Kidney (tissue), 14 donors: ENCODE data around the gene TOMM20. TPM values are rescaled to one million over a fixed set of nuclear protein-coding genes. Genes with fewer than 3 reads are reported as not detected.

ENCODE experiments used
- DNase-seq, 5 donors: peaks; one replicate each; pipeline ENCODE4 v3.0.0-alpha.2; 2013 to 2020
- FAIRE-seq: peaks from 2 replicates; lab custom pipeline; 2012; peaks lifted over from hg19 to GRCh38; lab: Jason Lieb, UNC
- H3K27ac ChIP-seq, 2 donors: one replicate each; pipeline ENCODE4 v1.7.0; 2013; ENCODE audit warnings: low read depth in 2 of 2, low read length in 2 of 2, inconsistent platforms in 1 of 2
- H3K27me3 ChIP-seq: one replicate; pipeline ENCODE4 v1.7.1; 2013; ENCODE audit warnings: low read length, inconsistent platforms; ENCODE audit not compliant: control insufficient read depth, insufficient read depth
- H3K36me3 ChIP-seq, 3 donors: one replicate each; pipeline versions ENCODE4 v1.7.0 to v1.7.1; 2013; ENCODE audit warnings: low read length in 3 of 3, control low read depth in 1 of 3, inconsistent platforms in 1 of 3; ENCODE audit not compliant: insufficient read depth in 3 of 3, control insufficient read depth in 2 of 3
- H3K4me1 ChIP-seq, 3 donors: one replicate each; pipeline versions ENCODE4 v1.7.0 to v1.7.1; 2013; ENCODE audit warnings: low read length in 3 of 3, inconsistent platforms in 1 of 3, low read depth in 1 of 3; ENCODE audit not compliant: control insufficient read depth in 2 of 3, insufficient read depth in 2 of 3
- H3K4me3 ChIP-seq, 3 donors: one replicate each; pipeline versions ENCODE4 v1.7.0 to v1.8.1; 2013; ENCODE audit warnings: low read length in 3 of 3, control low read depth in 1 of 3, inconsistent platforms in 1 of 3
- H3K9ac ChIP-seq, 3 donors: one replicate each; pipeline versions ENCODE4 v1.7.0 to v1.7.1; 2013; ENCODE audit warnings: low read length in 3 of 3, control low read depth in 1 of 3, inconsistent platforms in 1 of 3
- H3K9me3 ChIP-seq, 3 donors: one replicate each; pipeline versions ENCODE4 v1.7.0 to v1.7.1; 2013; ENCODE audit warnings: low read length in 3 of 3, control low read depth in 1 of 3, inconsistent platforms in 1 of 3; ENCODE audit not compliant: control insufficient read depth in 2 of 3, insufficient read depth in 1 of 3
- CTCF ChIP-seq: IDR thresholded peaks from 3 replicates; pipeline ENCODE4 v1.5.1; 2012; ENCODE audit warnings: mild to moderate bottlenecking, moderate library complexity, borderline replicate concordance; ENCODE audit not compliant: insufficient read depth; ENCODE audit errors: extremely low read depth
- intact Hi-C: fragments of 100-400 bp; cut with DNase I; formaldehyde crosslinking; loops from one replicate; pipeline ENCODE4 v1.11.1; 2022
- polyA plus RNA-seq: library from polyadenylated mRNA; stranded (reverse); fragments of 350-450 nt; fragmentation: Illumina TruSeq; extraction: RNeasy Lipid Tissue Mini Kit (QIAGEN cat#74804); gene quantifications from one replicate; pipeline ENCODE4 v1.2.3, GENCODE V29; 2014; ENCODE audit warnings: low read depth, low replicate concordance; ENCODE audit not compliant: insufficient read depth
- total RNA-seq: library from RNA; stranded (reverse); fragmentation: NEBNext Ultra II Directional; extraction: Animal tissue kit (Norgen Biotek cat#: 25700); gene quantifications from one replicate; pipeline ENCODE4 v1.2.1, GENCODE V29; 2021
- donor health status: control.
- donor health status: control.
- donor health status: control.
- donor health status: control.
- donor health status: control.
- donor health status: DM: yes; HTN: yes; CAD: no.
- donor health status: Normal renal cell carcinoma (clear cell type).

Gene TOMM20
- total and polyA plus RNA-seq, 2 donors from 2014 or later: 96.4 to 102 TPM

- no peak for TF ChIP-seq CTCF
- no peaks in the 10 kb centered on the region for H3K27me3 ChIP-seq
- H3K9ac ChIP-seq: peak overlapping the region in 2 of 3 donors; percentile 35 to 74
- peak in 4 of 5 donors; percentile 57 to 93 (median 82) for DNase-seq
- H3K4me1 ChIP-seq: peaks cover 16 to 72% (median 61%) of the 10 kb centered on the region in 3 donors
- no peak for FAIRE-seq
- peaks cover 0 to 6% (median 0%) of the 10 kb centered on the region in 3 donors for H3K9me3 ChIP-seq
- peaks cover 0 to 2% (median 0%) of the 10 kb centered on the region in 3 donors for H3K36me3 ChIP-seq
- intact Hi-C loops: loop anchor here (5.0 to 10.0 kb wide), 2 partner anchors 100 to 158 kb away; no protein-coding TSS in a partner anchor
- peak overlapping the region; percentile 84 to 97 for H3K27ac ChIP-seq
- peak overlapping the region in 1 of 3 donors; percentile 11 for H3K4me3 ChIP-seq
Measured at GRCh38 chr1:235075048-235075776, 53.4 kb downstream of the TOMM20 start.

GRCh38 chr1:235074523-235075047 lies 54.1 kb downstream of the TOMM20 start:
- H3K4me3 ChIP-seq: peak overlapping the region in 1 of 3 donors; percentile 11
- no peak for FAIRE-seq
- intact Hi-C loops: loop anchor here (5.0 to 10.0 kb wide), 2 partner anchors 100 to 157 kb away; no protein-coding TSS in a partner anchor

GRCh38 chr1:235073968-235074522 lies 54.6 kb downstream of the TOMM20 start:
- Histone ChIP-seq H3K4me1 (peaks cover 16 to 70% (median 60%) of the 10 kb centered on the region in 3 donors), H3K9ac (peak overlapping the region in 1 of 3 donors; percentile 74), H3K9me3 (peaks cover 0 to 6% (median 0%) of the 10 kb centered on the region in 3 donors), H3K36me3 (peaks cover 0 to 2% (median 0%) of the 10 kb centered on the region in 3 donors), H3K27me3 (no peaks in the 10 kb centered on the region), H3K4me3 (peak overlapping the region in 1 of 3 donors; percentile 11), H3K27ac (peak overlapping the region; percentile 84 to 97)
- TF ChIP-seq CTCF: no peak
- FAIRE-seq: no peak
- peak in 1 of 5 donors; percentile 78 for DNase-seq
- intact Hi-C loops: loop anchor here (10.0 kb wide), 1 partner anchor 99 kb away; no protein-coding TSS in a partner anchor

More at GRCh38 chr1:235074523-235075047, 54.1 kb downstream of the TOMM20 start:
- Histone ChIP-seq H3K9me3 (peaks cover 0 to 6% (median 0%) of the 10 kb centered on the region in 3 donors), H3K27ac (peak overlapping the region; percentile 84 to 97), H3K9ac (peak overlapping the region in 2 of 3 donors; percentile 35 to 74), H3K36me3 (peaks cover 0 to 2% (median 0%) of the 10 kb centered on the region in 3 donors), H3K27me3 (no peaks in the 10 kb centered on the region), H3K4me1 (peaks cover 16 to 72% (median 61%) of the 10 kb centered on the region in 3 donors)
- no peak for TF ChIP-seq CTCF
- DNase-seq: peak in 2 of 5 donors; percentile 54 to 67
